A673 (cell line): ENCODE measurements around the gene NFYA. TPM values are rescaled to one million over a fixed set of nuclear protein-coding genes. Genes with fewer than 3 reads are reported as not detected.

Experiments used
- BruUV-seq: library from RNA; stranded (reverse); fragments of 400-500 nt; replicated peaks from 2 replicates; lab custom pipeline; 2021; lab: Mats Ljungman, UMichigan
- CTCF ChIA-PET: fragments of 300-600 bp; sonication (Branson Sonifier 250); formaldehyde crosslinking; loops from one replicate; lab custom pipeline; 2022; ENCODE audit warnings: antibody characterized with exemption; lab: Charles Lee
- POLR2A ChIA-PET: fragments of 300-600 bp; sonication (Branson Sonifier 250); formaldehyde crosslinking; loops from one replicate; lab custom pipeline; 2022; ENCODE audit warnings: antibody characterized with exemption; ENCODE audit not compliant: low non-redundant PET; lab: Charles Lee
- DNase-seq: peaks from one replicate; pipeline ENCODE4 v3.0.0-alpha.2; 2015; ENCODE audit warnings: low spot score
- H3K27ac ChIP-seq: fragments of 200-600 bp; sonication (generic); 2 replicates; pipeline ENCODE4 v1.5.1; 2016; ENCODE audit warnings: mixed run types, low read depth, mild to moderate bottlenecking, mixed read lengths, antibody characterized with exemption, low read length; ENCODE audit not compliant: poor library complexity, severe bottlenecking
- H3K27me3 ChIP-seq: fragments of 200-600 bp; sonication (generic); replicated peaks from 2 replicates; pipeline ENCODE4 v1.6.1; 2017; ENCODE audit warnings: mixed run types, low read depth, mild to moderate bottlenecking, mixed read lengths, antibody characterized with exemption, low read length; ENCODE audit not compliant: insufficient read depth, poor library complexity
- H3K36me3 ChIP-seq: fragments of 200-600 bp; sonication (generic); 2 replicates; pipeline ENCODE4 v1.6.1; 2016; ENCODE audit warnings: mixed run types, mild to moderate bottlenecking, mixed read lengths, antibody characterized with exemption, low read length; ENCODE audit not compliant: insufficient read depth, poor library complexity, severe bottlenecking
- H3K4me1 ChIP-seq: fragments of 200-600 bp; sonication (generic); 2 replicates; pipeline ENCODE4 v1.6.1; 2017; ENCODE audit warnings: mixed run types, mild to moderate bottlenecking, mixed read lengths, antibody characterized with exemption, low read length; ENCODE audit not compliant: insufficient read depth, poor library complexity, severe bottlenecking
- H3K4me3 ChIP-seq: fragments of 200-600 bp; sonication (generic); 2 replicates; pipeline ENCODE4 v1.5.1; 2016; ENCODE audit warnings: low read depth, mixed run types, mild to moderate bottlenecking, mixed read lengths, low read length; ENCODE audit not compliant: poor library complexity, severe bottlenecking
- H3K9me3 ChIP-seq: fragments of 200-600 bp; sonication (generic); 2 replicates; pipeline ENCODE4 v1.6.1; 2016; ENCODE audit warnings: mixed run types, low read depth, mild to moderate bottlenecking, mixed read lengths, antibody characterized with exemption, low read length; ENCODE audit not compliant: poor library complexity, severe bottlenecking
- EZH2 ChIP-seq: fragments of 200-600 bp; sonication (generic); IDR thresholded peaks from 2 replicates; pipeline ENCODE4 v1.6.1; 2017; ENCODE audit warnings: borderline replicate concordance, low read depth, mild to moderate bottlenecking, mixed read lengths, antibody characterized with exemption, low read length; ENCODE audit not compliant: poor library complexity, severe bottlenecking
- intact Hi-C: fragments of 100-400 bp; cut with micrococcal nuclease; formaldehyde crosslinking; loops from one replicate; pipeline ENCODE4 v1.10.0; 2022; ENCODE audit not compliant: unreplicated experiment
- total RNA-seq: library from RNA; stranded (reverse); gene quantifications from 2 replicates; pipeline ENCODE4 v1.2.3, GENCODE V29; 2021
- TF ChIP-seq, protein P1 (sequence below): fragments of 300-800, 200-600 bp; sonication (generic); conservative IDR thresholded peaks from 2 replicates; pipeline ENCODE4 v1.5.1; 2017; ENCODE audit warnings: low read depth, mild to moderate bottlenecking, antibody characterized with exemption, low read length, moderate library complexity, mixed read lengths

NFYA gene
- total RNA-seq, 1 experiment from 2014 or later = 45.4 TPM

DNA sequence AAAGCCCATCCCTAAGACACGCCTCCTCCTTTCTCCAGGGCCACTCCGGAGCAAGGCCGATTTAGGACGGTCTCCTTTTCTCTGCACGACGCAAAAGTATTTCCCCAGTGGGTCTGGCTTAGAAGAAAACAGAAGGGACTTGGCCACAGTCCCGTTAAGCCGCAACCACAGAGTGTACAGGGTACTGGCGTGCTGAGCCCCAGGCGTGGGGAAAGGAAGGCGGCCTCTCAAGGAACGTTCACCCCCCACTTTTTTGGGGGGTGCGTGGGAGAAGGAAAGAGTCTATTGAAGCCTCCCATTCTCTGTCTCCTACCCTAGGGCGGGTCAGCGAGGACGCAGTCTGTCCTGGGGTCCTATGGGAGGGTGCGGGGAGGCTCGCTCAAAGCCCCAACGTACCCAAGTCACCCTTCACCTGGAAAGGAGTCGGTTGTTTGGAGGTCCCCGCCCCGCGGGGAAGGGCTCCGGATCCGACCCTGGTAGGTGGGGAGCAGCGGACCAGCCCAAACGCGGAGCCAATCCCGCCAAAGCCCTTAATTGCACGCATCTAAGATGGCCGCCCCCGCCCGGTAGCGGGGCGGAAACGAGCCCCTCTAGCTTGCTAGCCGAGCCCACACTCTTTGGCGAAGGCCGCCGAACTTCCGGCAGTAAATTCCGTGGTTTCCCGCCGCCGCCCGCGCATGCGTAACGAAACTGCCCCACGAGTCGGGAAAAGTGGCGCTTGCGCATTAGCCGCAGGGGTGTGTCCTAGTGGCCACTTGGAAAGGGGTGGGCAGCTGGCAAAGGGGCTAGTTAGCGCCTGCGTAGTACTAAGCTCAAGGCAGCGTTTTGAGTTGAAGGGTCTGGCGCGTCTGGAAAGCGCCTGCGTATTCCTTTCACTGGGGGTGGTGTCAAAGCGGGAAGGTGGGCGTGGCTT is 595 bp upstream of the NFYA start, which contains the start of gene OARD1:
TSS of gene OARD1 (minus strand) at position 434 of the 913 bp plus-strand sequence. CDS start 722 bp downstream, outside the sequence.
- TF ChIP-seq, protein P1, sequence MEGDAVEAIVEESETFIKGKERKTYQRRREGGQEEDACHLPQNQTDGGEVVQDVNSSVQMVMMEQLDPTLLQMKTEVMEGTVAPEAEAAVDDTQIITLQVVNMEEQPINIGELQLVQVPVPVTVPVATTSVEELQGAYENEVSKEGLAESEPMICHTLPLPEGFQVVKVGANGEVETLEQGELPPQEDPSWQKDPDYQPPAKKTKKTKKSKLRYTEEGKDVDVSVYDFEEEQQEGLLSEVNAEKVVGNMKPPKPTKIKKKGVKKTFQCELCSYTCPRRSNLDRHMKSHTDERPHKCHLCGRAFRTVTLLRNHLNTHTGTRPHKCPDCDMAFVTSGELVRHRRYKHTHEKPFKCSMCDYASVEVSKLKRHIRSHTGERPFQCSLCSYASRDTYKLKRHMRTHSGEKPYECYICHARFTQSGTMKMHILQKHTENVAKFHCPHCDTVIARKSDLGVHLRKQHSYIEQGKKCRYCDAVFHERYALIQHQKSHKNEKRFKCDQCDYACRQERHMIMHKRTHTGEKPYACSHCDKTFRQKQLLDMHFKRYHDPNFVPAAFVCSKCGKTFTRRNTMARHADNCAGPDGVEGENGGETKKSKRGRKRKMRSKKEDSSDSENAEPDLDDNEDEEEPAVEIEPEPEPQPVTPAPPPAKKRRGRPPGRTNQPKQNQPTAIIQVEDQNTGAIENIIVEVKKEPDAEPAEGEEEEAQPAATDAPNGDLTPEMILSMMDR = no peak
- TF ChIP-seq EZH2 = no peak
- ChIA-PET POLR2A (interaction anchor here (0.8 kb wide), 1 partner anchor 17 kb away, joined by 4 read pairs; no protein-coding TSS in a partner anchor), CTCF (interaction anchor here (1.0 kb wide), 1 partner anchor 247 kb away, joined by 4 read pairs; no protein-coding TSS in a partner anchor)
- peak within 1 kb of the TSS; percentile 91 for H3K4me3 ChIP-seq
- BruUV-seq = no TSS peak
- H3K27ac ChIP-seq = peak within 1 kb of the TSS; percentile 100
- peak; percentile 90 for DNase-seq
- peaks cover 28% of the 10 kb centered on the region for H3K4me1 ChIP-seq
- no peaks in the 10 kb centered on the region for H3K27me3 ChIP-seq
- H3K9me3 ChIP-seq = no peaks in the 10 kb centered on the region
- H3K36me3 ChIP-seq = peaks cover 2% of the 10 kb centered on the region
- intact Hi-C loops = loop anchor here (5.0 kb wide), 1 partner anchor 245 kb away; no protein-coding TSS in a partner anchor

DNA sequence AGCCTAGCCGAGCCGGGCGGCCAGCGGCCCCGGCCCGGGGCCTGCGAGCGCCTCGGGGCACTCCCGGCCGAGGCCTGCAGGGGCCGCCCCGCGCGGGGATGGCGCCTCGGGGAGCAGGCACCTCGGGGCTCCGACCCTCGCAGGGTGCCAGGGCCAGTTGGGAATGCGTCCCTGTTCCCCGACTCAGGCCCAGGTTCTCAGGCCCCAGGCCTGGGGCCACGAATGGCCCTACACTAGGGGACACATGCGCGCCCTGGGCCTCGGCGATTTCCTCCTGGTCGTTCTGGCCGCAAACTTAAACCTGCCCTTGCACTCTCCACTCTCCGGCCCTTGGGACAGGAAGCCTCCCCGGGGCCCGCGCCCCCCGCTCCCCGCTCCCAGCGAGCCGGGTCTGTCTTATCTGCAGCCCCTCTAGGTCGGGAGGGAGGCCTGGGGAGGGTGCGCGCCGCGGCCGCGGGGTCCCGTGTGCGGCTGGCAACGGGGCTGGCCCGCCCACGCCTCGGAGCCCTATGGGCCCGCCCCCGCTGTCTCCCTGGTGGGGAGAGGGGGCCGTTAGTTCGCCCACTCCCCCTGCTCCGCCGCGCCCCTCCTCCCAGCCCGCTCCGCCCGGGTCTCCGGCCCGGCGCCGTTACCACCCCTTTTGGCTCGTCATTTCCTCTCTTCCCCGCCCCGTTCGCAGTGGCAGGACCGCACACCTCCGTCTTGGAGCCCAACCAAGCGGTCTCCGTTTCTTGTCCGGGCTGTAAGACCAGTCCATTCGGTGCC is 611 bp downstream of the NFYA start:
- POLR2A ChIA-PET = no interaction called here
- H3K4me3 ChIP-seq = peak overlapping the region; percentile 91
- H3K27me3 ChIP-seq = no peaks in the 10 kb centered on the region
- H3K36me3 ChIP-seq = no peaks in the 10 kb centered on the region
- H3K4me1 ChIP-seq = peaks cover 28% of the 10 kb centered on the region
- H3K27ac ChIP-seq = peak overlapping the region; percentile 100
- DNase-seq = peak; percentile 87
- no TSS peak for BruUV-seq
- intact Hi-C loops = loop anchor here (5.0 kb wide), 1 partner anchor 244 kb away; no protein-coding TSS in a partner anchor
- TF ChIP-seq, protein P1 = no peak; the same call in 1 of the 2 replicates
- TF ChIP-seq EZH2 = no peak
- CTCF ChIA-PET = interaction anchor here (1.0 kb wide), 1 partner anchor 246 kb away, joined by 4 read pairs; no protein-coding TSS in a partner anchor
- no peaks in the 10 kb centered on the region for H3K9me3 ChIP-seq
